Measurements from ENCODE around the gene SELENOV. TPM values are rescaled to one million over a fixed set of nuclear protein-coding genes. Genes with fewer than 3 reads are reported as not detected.
A peak's percentile ranks its signal among the peaks of the same experiment; 100 is the strongest.

SELENOV gene
- total RNA-seq, 1 donor from 2014 or later, result not detected

DNA sequence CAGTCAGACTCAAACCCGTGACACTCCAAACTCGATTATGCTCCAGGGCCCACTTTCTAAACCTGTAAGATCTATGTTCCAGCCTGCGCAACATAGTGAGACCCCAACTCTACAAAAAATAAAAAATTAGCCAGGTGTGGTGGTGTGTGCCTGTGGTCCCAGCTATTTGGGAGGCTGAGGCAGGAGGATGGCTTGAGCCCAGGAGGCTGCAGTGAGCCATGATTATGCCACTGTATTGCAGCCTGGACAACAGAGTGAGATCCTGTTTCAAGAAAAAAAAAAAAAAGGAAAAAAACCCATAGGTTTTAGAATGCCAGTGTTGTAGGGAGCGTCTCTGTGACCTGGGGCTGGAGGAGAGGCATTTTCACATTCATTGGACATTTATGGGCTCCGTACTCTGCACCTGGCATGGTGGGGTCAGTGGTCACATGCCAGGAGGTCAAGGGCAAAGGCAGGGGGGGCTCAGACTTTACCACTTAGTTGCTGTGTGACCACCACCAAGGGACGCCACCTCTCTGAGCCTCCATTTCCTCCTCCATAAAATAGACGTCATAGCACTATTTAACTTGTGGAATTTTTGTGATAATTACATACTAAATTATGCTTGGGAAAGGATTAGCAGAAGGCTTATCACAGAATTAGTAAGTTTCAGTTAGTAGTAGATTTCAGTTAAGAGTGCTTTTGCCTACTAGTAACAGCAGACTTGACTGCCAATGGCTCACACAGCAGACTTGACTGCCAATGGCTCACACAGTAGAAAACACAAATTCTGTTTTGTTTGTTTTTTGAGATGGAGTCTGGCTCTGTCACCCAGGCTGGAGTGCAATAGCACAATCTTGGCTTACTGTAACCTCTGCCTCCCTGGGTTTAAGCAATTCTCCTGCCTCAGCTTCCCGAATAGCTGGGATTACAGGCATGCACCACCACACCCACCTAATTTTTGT lies 5.9 kb downstream of the SELENOV start:
- no peak for DNase-seq (ENCODE audit: low spot score)

DNA sequence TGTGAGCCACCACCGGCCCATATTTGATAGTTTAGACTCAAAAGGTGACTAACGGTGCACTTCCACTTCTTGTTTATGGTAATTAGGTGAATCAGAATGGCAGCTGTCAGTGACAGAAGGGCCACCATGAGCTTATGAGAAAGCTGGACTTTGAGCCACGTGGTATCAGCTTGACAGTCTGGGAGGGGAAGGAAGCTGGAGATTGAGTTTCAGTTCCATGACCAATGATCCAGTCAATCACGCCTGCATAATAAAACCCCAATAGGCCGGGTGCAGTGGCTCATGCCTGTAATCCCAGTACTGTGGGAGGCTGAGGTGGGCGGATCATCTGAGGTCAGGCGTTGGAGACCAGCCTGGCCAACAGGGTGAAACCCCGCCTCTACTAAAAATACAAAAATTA lies 9.6 kb downstream of the SELENOV start:
- no peak for DNase-seq (ENCODE audit: low spot score)

DNA sequence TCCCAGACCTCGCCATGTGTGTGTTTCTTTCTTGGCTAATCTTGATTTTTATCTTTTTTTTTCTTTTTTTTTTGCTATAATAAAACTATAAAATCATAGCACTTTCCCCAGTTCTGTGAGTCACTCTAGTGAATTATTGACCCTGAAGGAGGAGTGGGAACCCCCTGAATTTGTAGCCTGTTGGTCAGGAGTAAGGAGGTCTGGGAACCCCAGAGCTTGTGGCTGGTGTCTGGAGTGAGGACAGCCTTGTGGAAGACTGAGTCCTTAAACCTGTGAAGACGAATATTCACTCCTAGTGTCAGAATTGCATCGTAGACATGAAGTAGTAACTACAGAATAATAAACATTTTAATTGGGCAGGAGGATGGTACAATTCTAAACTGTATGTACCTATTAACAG lies 10.3 kb downstream of the SELENOV start:
- DNase-seq (ENCODE audit: low spot score), result no peak

DNA sequence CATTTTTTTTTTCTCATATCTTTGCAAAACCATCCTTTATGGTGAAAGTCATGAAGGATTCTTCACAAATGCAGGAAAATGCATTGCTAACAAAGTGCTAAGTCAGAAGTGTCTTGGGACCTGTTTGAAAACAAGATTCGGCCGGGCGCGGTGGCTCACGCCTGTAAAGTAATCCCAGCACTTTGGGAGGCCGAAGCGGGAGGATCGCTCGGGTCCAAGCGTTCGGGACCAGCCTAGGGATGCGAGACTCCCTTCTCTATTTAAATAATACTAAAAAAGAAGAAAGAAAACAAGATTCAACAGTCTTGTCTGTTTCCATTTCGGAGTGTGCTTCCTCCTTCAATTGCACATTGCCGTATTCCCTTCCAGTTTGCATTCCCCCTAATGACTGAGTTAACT lies 16.9 kb downstream of the SELENOV start:
- no peak for DNase-seq (ENCODE audit: low spot score)

DNA sequence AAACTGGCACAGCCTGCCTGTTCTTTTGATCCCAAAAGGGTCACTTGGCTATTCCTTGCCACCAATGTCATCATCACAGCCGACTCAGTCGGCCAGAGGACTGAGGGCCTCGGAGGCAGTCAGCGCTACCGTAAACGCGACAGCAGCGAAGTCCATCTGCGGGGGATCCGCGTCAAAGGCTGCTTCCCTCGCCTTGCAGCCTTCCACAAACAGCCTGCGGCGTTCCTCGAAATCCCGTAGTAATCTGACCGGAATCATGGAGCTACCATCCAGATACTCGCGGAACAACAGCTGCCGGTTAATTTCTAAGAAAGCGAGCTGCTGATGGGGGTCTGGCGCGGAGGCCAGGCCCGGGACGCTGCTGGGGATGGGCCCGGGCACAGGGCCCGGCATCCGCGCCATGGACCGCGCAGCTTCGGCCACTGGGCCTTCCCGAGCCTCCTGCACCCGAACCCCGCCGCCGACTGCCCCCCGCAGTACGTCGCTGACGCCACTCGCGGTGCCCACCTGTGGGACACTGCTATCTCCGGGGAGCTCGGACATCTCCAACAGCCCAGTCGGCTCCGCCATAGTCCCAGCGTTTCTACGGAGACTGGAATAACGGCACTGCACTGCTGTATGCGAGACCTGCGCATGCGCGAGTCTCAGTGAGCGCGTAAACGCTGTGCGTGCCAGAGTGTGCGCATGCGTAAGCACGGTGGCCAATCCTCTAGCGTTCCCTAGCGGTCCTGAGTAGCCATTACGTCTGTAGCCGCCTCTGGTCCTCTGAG lies 17.5 kb downstream of the SELENOV start, which contains the start of gene EID2B:
TSS of gene EID2B (minus strand) at position 620 of the 770 bp plus-strand sequence. CDS start at position 570, 50 bp downstream.
- peak; percentile 97 for DNase-seq (ENCODE audit: low spot score)

DNA sequence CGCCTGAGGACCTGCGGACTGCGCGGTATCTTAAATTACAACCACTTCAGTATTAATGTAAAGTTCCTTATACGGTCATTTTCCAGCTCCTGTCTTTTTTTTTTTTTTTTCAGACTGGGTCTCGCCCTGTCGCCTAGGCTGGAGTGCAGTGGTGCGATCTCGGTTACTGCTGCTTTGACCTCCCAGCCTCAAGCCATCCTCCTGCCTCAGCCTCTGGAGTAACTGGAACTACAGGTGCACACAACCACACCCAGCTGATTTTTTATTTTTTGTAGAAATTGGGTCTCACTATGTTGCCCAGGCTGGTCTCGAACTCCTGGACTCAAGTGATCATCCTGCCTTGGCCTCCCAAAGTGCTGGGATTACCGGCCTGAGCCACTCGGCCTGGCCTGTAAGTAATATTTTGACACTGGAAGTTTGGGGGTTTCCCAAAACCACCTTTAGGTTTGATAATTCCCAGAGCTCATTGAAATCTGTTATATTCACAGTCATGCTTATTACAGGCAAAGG lies 18.1 kb downstream of the SELENOV start:
- DNase-seq (ENCODE audit: low spot score), result no peak

DNA sequence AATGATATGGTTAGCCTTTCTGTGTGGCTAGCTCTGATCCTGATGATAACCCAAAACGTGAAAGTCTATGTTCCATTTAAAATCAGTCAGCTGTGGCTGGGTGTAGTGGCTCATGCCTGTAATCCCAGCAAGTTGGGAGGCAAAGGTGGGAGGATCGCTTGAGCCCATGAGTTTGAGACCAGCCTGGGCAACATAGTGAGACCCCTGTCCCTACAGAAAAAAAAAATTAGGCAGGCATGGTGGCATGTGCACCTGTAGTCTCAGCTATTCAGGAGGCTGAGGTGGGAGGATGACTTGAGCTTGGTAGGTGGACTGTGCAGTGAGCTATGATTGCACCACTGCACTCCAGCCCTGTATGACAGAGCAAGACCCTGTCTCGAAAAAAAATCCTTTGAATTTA lies 18.9 kb downstream of the SELENOV start:
- no peak for DNase-seq (ENCODE audit: low spot score)

DNA sequence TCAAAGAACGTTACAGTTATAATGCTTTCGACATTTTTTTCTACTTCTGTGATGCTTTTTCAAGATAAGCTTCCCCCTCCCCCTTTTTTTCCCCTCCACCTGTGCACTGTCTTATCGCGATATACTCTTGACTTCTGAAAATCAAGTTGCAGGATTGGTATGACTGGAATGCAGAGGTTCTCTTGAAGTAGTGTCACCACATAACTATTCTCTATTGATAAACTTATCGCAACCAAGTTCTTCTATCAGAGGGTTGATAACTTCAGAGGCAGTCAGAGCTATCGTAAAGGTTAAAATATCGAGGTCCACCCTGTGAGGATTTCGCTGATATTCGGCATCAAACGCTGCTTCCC lies 24.2 kb downstream of the SELENOV start:
- no peak for DNase-seq (ENCODE audit: low spot score)

DNA sequence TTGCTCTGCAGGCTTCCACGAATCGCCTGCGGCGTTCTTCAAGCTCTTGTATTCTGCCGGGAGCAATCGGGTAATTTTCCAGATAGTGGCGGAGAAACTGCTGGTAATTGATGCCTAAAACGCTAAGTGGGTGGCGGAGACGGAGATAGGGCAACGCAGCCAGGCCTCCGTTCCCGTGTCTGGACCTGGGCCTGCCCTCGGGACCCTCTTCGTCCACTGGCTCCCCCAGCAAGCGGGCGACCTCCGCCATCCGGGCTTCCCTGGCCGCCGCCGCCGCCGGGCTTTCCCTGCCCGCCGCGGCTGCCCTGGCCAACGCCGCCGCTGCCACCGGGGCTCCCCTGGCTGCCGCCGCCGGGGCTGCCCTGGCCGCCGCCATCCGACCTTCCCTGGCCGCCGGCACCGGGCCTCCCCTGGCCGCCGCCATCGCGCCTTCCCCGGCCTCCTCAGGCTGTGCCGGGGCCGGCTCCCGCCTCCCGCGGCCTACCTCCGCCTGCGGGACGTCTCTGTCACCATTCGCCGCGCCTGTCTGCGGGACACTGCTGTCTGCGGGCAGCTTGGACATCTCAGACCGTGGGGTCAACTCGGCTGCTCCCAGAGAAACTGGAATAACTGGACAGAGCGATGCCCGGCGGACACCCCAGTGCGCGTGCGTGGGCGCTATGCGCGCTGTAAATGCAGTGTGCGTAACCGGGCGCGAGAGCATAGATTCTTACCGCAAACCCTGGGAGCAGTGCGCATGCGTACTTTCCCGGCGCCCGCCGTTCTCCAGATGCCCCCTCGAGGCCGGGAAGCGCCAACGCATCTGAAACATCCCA lies 24.8 kb downstream of the SELENOV start, which contains the start of gene EID2:
TSS of gene EID2 (minus strand) at position 644 of the 815 bp plus-strand sequence. CDS start at position 562, 82 bp downstream.
- DNase-seq (ENCODE audit: low spot score), result peak; percentile 96

DNA sequence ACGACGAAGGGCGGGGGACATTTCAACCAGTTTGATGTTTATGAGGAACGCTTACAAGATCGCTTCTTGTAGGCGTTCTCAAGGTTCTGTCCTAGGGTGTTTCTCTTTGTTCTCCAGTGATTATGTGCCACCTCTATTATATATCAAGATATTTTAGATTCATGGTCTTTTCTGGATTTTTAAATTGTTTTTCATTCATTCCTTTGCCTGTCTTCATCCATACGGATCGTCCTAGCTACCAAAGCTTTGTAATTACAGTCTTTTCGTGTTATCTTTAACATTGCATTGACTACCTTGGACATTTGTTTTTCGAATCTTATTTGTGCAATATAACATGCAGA lies 25.4 kb downstream of the SELENOV start:
- no peak for DNase-seq (ENCODE audit: low spot score)

DNA sequence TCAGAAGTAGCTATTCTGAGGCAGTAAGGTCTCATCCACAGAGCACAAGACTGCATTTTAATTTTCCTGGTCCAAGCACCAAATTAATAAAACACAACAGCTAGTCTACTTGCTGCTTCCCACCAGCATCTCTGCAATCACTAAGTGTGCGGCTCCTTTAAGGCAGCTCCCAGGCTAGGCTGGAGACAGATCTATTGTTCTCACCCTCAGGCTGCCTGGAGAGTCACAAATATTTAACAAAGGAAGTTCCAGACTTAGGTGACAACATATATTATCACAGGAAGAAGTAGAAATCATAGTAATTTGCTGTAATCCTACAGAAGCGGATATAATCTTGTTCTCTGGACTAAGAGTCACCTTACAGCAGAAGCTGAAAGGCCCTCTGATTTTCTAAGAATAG lies 27.3 kb downstream of the SELENOV start:
- DNase-seq (ENCODE audit: low spot score), result no peak

DNA sequence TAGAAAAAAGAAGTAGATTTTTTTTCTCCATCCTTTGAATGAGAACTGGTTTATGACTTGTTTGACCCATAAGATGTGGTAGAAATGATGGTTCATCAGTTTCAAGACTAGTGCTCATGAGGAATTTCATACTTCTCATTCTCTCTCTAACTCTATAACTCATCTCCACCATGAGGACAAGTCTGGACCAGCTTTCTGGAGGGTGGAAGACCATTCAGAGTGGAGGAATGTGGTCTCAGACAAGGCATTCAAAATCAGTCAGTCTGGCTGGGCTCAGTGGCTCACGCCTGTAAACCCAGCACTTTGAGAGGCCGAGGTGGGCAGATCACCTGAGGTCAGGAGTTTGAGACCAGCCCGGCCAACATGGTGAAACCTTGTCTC lies 28.5 kb downstream of the SELENOV start:
- DNase-seq (ENCODE audit: low spot score), result no peak

DNA sequence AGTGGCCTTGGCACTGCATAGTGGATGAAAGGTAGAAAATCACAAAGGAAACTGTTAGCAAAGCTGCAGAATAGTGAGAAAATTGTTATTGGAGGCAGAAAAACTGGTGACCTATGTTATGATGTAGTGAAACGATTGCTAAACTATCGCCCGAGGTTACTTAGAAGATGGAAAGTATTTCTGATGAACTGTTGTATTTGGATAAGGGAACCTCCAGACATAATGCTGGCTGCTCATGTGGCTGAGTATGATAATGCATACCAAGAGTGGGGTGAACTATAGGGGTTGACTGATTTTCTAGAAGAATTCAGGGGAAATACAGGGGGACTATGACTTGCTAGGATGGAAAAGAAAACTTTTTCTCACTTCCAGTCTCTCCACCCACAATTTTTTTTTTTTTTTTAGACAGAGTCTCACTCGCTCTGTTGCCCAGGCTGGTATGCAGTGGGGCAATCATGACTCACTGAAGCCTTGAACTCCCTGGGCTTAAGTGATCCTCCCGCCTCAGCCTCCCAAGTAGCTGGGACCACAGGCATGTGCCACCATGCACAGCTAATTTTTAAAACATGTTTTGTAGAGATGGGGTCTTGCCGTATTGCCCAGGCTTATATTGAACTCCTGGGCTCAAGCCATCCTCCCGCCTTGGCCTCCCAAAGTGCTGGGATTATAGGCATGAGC lies 29.4 kb downstream of the SELENOV start:
- DNase-seq (ENCODE audit: low spot score), result no peak

DNA sequence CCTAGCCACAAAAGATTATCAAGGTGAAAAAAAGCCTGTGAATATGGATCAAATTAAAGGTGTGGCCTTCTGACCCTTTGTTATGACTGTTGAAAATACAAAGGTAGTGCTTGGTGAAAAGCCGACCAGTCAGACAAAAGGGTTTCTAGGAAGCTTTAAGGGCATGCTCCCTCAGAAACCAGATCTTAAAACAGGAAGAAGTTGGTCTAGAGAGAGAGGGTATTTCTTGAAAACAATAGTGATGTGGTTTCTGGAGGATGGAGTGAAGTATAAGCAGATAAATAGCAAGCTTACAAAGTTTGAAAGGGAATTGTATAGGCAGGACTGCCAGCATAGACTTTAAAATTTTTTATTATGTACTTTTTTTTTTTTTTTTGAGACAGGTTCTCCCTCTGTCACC lies 30.0 kb downstream of the SELENOV start:
- no peak for DNase-seq (ENCODE audit: low spot score)

DNA sequence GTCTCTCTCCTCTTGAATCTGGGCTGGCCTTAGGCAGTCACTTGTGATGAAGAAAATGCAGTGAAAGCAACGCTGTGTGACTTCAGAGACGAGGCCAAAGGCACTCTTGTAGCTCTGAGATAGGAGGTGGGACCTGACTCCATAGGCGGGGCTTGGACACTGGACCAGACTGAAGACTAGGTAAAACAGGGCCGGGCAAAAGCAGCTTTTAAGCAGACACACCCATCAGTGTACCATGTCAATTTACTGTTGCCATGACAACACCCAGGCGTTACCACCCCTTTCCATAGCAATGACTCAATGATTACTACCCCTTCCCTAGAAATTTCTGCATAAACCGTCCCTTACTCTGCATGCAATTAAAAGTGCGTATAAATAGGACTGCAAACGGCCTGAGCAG lies 31.7 kb downstream of the SELENOV start:
- no peak for DNase-seq (ENCODE audit: low spot score)

DNA sequence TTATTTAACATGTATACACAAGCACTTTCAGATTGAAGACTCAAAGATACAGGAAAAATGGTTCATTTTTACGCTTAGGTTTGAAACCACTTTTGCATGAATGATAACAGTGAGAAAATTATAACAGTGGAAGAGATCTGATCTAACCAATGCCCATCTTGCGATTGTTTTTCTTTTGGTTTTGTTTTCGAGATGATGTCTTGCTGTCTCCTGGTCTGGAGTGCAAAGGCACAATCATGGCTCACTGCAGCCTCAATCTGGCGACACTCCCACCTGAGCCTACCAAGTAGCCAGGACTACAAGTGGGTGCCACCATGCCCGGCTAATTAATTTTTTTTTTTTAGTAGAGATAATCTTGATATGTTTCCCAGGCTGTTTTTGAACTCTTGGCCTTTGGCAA lies 35.3 kb downstream of the SELENOV start:
- no peak for DNase-seq (ENCODE audit: low spot score)

DNA sequence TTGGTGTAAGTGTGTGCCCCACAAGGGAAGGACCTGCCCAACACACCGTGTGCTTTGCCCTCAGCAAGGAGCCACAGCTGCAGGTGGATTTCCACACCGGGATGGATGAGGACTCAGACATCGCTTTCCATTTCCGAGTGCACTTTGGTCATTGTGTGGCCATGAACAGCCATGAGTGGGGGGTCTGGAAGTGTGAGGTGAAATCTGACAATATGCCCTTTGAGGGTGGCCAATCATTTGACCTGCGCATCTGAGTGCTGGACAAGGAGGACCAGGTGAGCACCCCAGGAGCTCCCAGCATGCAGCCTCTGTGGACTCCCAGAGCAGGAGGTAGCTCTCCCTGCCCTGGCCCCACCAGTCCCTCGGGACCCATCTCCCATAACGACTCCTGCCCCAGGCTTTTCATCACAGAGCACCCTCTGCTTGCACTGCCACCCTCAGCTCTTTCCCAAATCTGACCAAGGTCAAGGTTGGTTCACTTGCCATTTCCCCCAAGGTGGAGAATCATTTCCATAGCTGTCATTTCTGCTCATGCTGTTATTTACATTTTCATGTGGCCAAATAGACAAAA lies 38.2 kb downstream of the SELENOV start:
- no peak for DNase-seq (ENCODE audit: low spot score)

DNA sequence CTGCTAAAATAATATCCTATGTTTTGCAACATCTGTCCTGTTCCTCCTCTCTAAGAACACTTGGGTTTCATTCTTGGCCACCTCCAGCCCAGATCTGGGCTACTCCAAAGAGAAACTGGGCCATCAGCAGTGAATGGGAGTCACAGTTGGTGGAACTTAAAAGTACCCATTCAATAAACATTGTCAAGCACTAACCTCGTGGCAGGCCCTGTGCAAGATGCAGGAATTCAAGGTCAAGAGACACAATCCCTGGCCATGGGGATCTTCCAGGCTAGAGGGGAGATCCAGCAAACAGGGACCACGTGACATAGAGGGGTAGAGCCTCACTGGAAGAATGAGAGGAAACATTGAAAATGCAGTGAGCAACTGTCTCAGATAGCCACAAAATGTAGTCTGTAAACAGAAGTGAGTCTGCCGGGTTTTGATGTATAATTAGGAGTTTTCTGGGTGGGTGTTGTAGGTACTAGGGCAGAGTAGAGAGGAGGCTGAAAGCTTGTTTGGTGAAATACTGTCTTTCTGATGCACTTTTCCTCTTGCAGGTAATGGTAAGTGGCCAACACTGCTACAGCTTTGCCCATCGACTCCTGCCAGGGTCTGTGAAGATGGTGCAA lies 39.9 kb downstream of the SELENOV start:
- DNase-seq (ENCODE audit: low spot score), result no peak

DNA sequence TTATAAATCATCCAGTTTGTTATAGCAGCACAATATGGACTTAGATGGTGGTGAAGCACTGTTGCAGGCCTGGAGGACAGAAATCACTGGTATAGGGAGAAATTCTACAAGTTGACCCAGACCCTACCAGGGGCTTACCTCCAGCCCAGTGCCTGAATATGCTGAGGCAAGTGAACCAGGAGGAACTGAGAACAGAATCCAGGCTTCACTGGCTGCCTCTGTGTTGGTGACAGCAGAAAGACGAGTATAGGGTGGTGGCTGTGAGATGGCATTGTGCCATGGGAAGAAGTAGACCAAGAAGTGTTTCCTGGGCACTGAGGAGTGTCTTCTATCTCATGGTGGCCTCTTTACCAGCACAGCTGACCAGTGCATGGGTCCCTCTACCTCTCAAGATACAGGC lies 40.9 kb downstream of the SELENOV start:
- DNase-seq (ENCODE audit: low spot score), result no peak

DNA sequence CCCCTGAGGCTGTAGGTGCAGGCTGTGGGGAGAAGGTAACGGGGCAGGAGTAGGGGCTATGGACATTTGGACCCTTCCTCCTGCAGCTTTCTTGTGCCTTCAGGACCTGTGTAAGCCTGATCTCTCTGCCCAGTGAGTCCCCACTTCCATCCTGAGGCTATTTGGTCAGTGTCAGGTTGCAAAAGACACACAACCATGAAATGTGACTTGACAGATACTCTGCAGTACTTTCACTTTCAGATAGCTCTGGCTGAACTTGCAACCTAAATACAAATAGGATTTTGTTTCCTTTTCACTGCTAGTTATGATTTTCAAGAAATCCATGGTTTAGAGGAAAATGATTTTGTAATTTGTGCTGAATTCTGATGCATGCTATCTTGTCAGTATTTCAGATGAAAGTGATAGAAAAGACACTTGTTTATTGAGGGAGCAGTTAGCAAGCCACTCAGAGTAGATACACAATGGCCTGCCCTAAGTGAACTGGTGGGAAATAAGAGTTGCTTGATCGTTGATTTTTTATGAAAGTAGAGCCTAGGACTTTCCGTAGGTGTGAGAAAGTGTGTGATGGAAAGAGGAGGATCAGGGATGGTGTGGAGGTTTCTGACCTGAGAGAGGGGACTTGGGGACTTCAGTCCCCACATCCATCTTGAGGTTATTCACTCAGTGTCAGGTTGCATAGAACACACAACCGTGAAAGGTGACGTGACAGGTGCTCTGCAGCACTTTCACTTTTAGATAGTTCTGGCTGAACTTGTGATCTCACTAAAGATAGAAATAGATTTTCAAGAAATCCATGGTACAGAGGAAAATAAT lies 43.1 kb downstream of the SELENOV start:
- DNase-seq (ENCODE audit: low spot score), result no peak

All from mucosa of gallbladder (tissue), 1 donor.